Right atrium auricular region (tissue), 2 donors: ENCODE measurements around the gene UNC13A. TPM values are rescaled to one million over a fixed set of nuclear protein-coding genes. Genes with fewer than 3 reads are reported as not detected.

ENCODE experiments used
- DNase-seq: peaks from one replicate; pipeline ENCODE4 v3.0.0-alpha.2; 2019; ENCODE audit warnings: low spot score
- H3K27ac ChIP-seq, 2 donors: fragments of 200-600 bp; sonication (generic); 1 replicate in 1 of 2; 2 replicates in 1 of 2; pipeline ENCODE4 v1.5.1; 2016 to 2019
- H3K27me3 ChIP-seq, 2 donors: fragments of 200-600 bp; sonication (generic); one replicate each; pipeline versions ENCODE4 v1.5.1 to v1.6.0; 2017 to 2019
- H3K36me3 ChIP-seq: fragments of 200-600 bp; sonication (generic); one replicate; pipeline ENCODE4 v1.5.1; 2016
- H3K4me1 ChIP-seq, 2 donors: fragments of 200-600 bp; sonication (generic); one replicate each; pipeline versions ENCODE4 v1.5.1 to v1.6.0; 2017 to 2019
- H3K4me3 ChIP-seq, 2 donors: fragments of 200-600 bp; sonication (generic); 1 replicate in 1 of 2; 2 replicates in 1 of 2; pipeline ENCODE4 v1.5.1; 2017 to 2019; ENCODE audit warnings: mild to moderate bottlenecking in 1 of 2, moderate library complexity in 1 of 2
- H3K9me3 ChIP-seq, 2 donors: fragments of 200-600 bp; sonication (generic); one replicate each; pipeline ENCODE4 v1.5.1; 2019
- CTCF ChIP-seq, 2 donors: fragments of 200-600 bp; sonication (generic); IDR thresholded peaks; one replicate each; pipeline ENCODE4 v1.5.1; 2019; ENCODE audit warnings: antibody characterized with exemption in 2 of 2
- total RNA-seq, 2 donors: library from RNA; depleted of rRNA; stranded (reverse); fragments of >200 nt; gene quantifications; one replicate each; pipeline ENCODE4 v1.1.0, GENCODE V29; 2016

UNC13A gene
- total RNA-seq, 2 donors from 2014 or later: 0.08 TPM; not detected in 1

GRCh38 chr19:17557466-17557865, 130.7 kb downstream of the UNC13A start:
- Histone ChIP-seq H3K4me1 (peaks cover 0 to 55% of the 10 kb centered on the region in 2 donors), H3K27ac (peak overlapping the region in 1 of 2 donors; percentile 12), H3K9me3 (no peaks in the 10 kb centered on the region), H3K27me3 (no peaks in the 10 kb centered on the region), H3K36me3 (peaks cover 18% of the 10 kb centered on the region), H3K4me3 (no peak overlapping the region)
- DNase-seq: peak; percentile 66
- TF ChIP-seq CTCF (IDR thresholded peaks at IDR 0.05): no peak

GRCh38 chr19:17556995-17557394, 131.2 kb downstream of the UNC13A start:
- DNase-seq: no peak
- Histone ChIP-seq H3K36me3 (peaks cover 18% of the 10 kb centered on the region), H3K27ac (peak overlapping the region in 1 of 2 donors; percentile 84), H3K9me3 (no peaks in the 10 kb centered on the region), H3K27me3 (no peaks in the 10 kb centered on the region), H3K4me3 (peak overlapping the region in 1 of 2 donors; percentile 81), H3K4me1 (peaks cover 0 to 55% of the 10 kb centered on the region in 2 donors)
- TF ChIP-seq CTCF (IDR thresholded peaks at IDR 0.05): no peak

GRCh38 chr19:17555929-17556813, 132.0 kb downstream of the UNC13A start:
- Histone ChIP-seq H3K9me3 (no peaks in the 10 kb centered on the region), H3K4me1 (peaks cover 0 to 55% of the 10 kb centered on the region in 2 donors), H3K27me3 (no peaks in the 10 kb centered on the region), H3K27ac (peak overlapping the region; percentile 73 to 84), H3K4me3 (peak overlapping the region; percentile 57 to 81), H3K36me3 (peaks cover 12% of the 10 kb centered on the region)
- peak in 1 of 2 donors; percentile 12 for TF ChIP-seq CTCF (IDR thresholded peaks at IDR 0.05)
- DNase-seq: peak; percentile 75

GRCh38 chr19:17555480-17555928, 132.7 kb downstream of the UNC13A start, which contains the start of gene COLGALT1:
Gene COLGALT1 (plus strand): TSS chr19:17555649. CDS start chr19:17555714, 65 bp downstream.
- Histone ChIP-seq H3K27me3 (no peaks in the 10 kb centered on the region), H3K27ac (peak within 1 kb of the TSS; percentile 73 to 84), H3K4me1 (peaks cover 0 to 48% of the 10 kb centered on the region in 2 donors), H3K9me3 (no peaks in the 10 kb centered on the region), H3K36me3 (peaks cover 12% of the 10 kb centered on the region), H3K4me3 (peak within 1 kb of the TSS; percentile 57 to 81)
- DNase-seq: peak; percentile 99
- no peak for TF ChIP-seq CTCF (IDR thresholded peaks at IDR 0.05)

- no peak for TF ChIP-seq CTCF (IDR thresholded peaks at IDR 0.05)
- H3K9me3 ChIP-seq: no peaks in the 10 kb centered on the region
- H3K27ac ChIP-seq: peak overlapping the region; percentile 73 to 84
- H3K4me3 ChIP-seq: peak overlapping the region; percentile 57 to 81
- DNase-seq: no peak
- H3K36me3 ChIP-seq: peaks cover 7% of the 10 kb centered on the region
- no peaks in the 10 kb centered on the region for H3K27me3 ChIP-seq
- peaks cover 0 to 48% of the 10 kb centered on the region in 2 donors for H3K4me1 ChIP-seq
These were observed 133.1 kb downstream of the UNC13A start for GRCh38 chr19:17554968-17555479.
